GM10847 (cell line): ENCODE data around the gene NMT1.

ENCODE experiments used
- POLR2A ChIP-seq: IDR thresholded peaks from 2 replicates; pipeline ENCODE4 v1.6.1; 2011; ENCODE audit not compliant: insufficient read length; ENCODE audit errors: extremely low read depth

The NMT1 gene

GRCh38 chr17:45052052-45052772 lies 8.9 kb upstream of the NMT1 start:
- peak; percentile 31 for TF ChIP-seq POLR2A

GRCh38 chr17:45060382-45060796 lies 728 bp upstream of the NMT1 start:
- no peak for TF ChIP-seq POLR2A

- TF ChIP-seq POLR2A, result no peak
Measured at GRCh38 chr17:45061606-45062205, 589 bp downstream of the NMT1 start.

GRCh38 chr17:45063198-45063597 lies 2.1 kb downstream of the NMT1 start:
- no peak for TF ChIP-seq POLR2A

- no peak for TF ChIP-seq POLR2A
Measured at GRCh38 chr17:45067637-45068036, 6.5 kb downstream of the NMT1 start.

- TF ChIP-seq POLR2A, result no peak
Measured at GRCh38 chr17:45070001-45070400, 8.9 kb downstream of the NMT1 start.

GRCh38 chr17:45070809-45071208 lies 9.7 kb downstream of the NMT1 start:
- no peak for TF ChIP-seq POLR2A

- TF ChIP-seq POLR2A, result no peak
Measured at GRCh38 chr17:45073414-45074070, 12.4 kb downstream of the NMT1 start.

- TF ChIP-seq POLR2A, result no peak
Measured at GRCh38 chr17:45077643-45078042, 16.5 kb downstream of the NMT1 start.

- no peak for TF ChIP-seq POLR2A
Measured at GRCh38 chr17:45081047-45081703, 20.1 kb downstream of the NMT1 start.

GRCh38 chr17:45086391-45086790 lies 25.3 kb downstream of the NMT1 start:
- no peak for TF ChIP-seq POLR2A

GRCh38 chr17:45086865-45087503 lies 25.9 kb downstream of the NMT1 start:
- TF ChIP-seq POLR2A, result no peak

GRCh38 chr17:45087504-45087975 lies 26.4 kb downstream of the NMT1 start:
- no peak for TF ChIP-seq POLR2A

- TF ChIP-seq POLR2A, result no peak
Measured at GRCh38 chr17:45087978-45088377, 26.9 kb downstream of the NMT1 start.

- TF ChIP-seq POLR2A, result no peak
Measured at GRCh38 chr17:45088741-45089140, 27.6 kb downstream of the NMT1 start.
